Activated naive CD4-positive, alpha-beta T cell (primary cell): Measurements from ENCODE around the gene RFX6.

Source experiments
- DNase-seq, 4 experiments: peaks; one replicate each; lab custom pipeline; 2025; lab: John Stamatoyannopoulos, UW

RFX6 gene

DNA sequence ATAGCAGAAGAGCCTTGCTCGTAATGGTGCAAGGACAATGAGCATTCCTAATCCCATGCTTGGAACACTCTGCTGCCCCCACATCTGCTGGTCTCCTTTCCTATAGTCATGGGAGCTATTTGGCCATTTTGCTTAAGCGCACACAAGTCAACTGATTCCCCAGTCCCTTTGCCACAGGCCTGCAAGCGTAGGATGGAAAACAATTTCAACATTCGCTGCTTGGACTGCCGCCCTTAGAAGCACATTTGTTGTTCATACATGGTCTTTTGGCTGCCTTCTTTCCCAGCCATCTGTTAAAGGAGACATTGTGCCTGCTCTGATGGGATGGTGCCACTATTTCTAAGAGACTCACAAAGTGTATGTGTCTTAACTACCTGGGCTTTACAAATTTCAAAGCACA, 96.9 kb downstream of the RFX6 start:
- no peak for DNase-seq

DNA sequence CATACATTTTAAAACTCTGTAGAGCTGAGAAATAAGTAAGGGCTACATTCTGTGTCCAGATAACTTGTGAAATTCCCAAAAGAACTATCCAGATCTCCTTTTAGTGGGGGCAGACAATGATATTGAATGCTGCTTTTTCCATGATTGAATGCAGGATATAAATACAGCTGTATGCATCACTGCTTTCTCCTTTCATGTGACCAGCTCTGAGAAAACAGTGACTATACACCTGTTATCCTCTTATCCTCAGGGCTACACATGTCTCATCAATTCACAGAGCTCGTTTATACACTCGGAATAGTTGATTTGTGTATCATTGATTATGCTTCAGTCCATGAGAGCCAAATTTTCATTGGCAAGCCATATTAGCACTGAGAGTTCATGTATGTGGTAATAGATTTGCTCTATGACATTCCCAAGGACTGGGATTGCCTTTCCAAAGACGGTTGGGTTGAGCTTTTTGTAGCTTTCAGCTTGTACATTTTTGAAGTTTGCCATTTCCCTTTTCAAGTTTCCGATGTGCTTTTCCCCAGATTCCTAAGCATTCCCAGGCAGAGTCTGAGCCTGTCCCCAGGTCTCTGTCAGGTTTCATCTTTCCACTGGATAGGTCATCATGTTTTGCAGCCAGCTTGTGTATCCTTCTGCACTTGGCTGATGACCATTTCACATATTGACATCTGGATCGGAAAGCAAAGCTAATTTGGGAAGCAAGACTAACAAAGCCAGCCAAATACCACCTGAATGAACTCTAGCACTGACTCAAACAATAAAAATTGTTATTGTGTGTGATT, 97.7 kb downstream of the RFX6 start:
- no peak for DNase-seq

DNA sequence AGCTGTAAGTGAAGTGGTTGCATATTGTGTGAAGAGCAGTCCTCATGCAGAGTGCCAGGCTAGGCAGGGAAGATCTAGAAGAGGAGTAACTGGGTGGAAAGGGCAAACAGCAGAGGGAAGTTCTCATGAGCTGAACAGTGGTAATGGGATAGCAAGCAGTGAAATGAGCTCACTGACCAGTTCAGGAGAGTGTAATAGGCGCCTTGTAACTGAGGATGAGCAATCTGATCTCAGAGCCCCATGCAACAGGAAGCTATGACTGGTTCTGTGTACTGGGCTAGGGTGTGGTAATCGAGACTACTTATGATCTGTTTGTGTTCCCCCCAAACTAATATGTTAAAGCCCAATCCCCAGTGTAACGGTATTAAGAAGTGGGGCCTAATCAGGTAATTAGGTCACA, 98.6 kb downstream of the RFX6 start:
- DNase-seq: no peak

DNA sequence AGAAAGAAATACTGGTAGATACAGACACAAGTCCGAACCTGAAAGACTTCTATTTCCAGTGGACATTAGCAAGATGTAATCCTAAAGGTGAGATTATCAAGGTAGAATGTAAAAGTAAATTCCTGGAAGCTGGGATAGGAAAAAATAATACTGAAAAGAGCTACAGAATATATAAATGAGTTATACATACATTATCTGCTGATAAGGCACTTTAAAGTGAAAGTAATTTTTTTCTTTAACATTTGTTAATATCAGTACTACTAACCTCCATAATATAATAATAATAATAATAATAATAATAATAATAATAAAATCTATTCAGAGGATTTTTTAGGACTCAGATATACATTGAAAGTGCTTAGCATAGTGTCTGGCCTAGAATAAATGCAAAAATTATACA, 102.5 kb downstream of the RFX6 start:
- DNase-seq: no peak
